ENCODE measurements around the gene ARHGAP27.
"Not testable (repeated sequence)": the region's sequence is repeated elsewhere in the genome, so short reads cannot be mapped to it uniquely, and the experiment has no call there.

The ARHGAP27 gene

DNA sequence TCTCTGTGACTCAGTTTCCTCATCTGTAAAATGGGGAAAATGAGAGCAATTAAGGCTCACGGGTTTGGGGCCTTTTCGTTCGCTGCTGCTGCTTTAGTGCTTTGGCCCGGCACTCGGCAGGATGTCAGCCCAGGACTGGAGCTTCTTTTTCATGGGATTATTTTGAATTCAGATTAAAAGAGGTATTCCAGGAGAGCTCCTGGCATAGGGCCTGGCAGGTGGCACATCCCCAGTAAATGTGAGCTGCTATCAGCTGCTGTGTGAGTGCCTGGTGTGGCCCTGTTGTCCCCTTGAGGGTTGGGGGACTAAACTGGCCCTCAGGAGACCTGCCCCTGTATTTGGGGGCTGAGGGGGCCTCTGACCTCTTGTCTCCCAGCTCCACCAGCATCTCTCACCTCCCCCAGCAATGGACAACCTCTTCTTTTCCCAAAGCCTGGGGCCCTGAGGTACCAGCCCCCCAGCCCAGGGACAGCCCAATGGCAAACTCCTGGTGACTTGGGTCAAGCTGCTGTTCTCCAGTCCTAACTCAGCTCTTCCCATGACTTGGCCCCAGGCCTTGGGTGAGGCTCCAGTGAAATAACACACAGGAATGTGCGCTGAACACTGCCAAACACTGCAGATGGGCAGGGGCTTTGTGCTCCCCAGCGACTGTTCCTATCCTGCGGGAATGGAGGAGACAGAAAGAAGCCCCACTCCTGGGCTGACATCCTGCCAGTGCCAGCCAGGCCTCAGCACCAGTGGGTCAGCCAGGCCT lies 14.4 kb upstream of the ARHGAP27 start:
- not testable (repeated sequence) for DNase-seq

DNA sequence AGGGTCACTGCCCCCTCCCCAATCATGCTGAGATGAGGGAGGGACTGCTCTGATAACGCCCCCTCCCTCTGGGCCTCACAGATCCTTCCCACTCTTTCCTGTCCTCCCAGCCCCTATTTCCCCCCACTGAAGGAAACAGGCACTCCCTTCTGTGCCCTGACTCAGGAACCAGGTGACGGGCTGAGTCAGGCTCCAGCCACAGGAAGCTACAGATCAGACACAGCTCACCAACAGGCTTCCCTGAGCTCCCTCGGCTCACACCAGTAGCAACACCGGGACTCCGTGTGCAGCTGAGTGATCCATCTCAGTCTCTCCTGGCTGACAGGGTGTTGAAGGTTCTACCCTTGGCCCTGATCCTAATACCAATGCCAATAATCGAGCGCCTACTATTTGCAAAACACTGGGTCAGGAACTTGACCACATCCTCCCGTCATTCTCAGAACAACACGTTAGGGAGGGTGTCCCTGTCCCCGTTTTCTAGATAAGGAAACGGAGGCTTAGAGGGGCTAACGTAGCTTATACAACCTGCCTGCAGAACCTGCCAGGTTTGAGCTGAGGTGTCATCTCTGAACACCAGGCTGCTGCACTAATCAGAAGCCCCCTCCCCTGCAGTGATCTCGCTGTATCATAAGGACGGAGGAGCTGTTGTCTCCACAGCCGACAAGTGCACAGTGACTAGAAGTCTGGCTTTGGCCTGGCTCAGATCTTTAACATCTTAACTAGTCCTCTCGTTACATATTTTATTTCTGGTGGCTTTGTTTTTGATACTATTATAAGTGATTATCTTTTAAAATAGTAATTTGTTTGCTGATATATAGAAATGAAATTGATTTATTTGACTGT lies 13.5 kb upstream of the ARHGAP27 start:
- not testable (repeated sequence) for DNase-seq

DNA sequence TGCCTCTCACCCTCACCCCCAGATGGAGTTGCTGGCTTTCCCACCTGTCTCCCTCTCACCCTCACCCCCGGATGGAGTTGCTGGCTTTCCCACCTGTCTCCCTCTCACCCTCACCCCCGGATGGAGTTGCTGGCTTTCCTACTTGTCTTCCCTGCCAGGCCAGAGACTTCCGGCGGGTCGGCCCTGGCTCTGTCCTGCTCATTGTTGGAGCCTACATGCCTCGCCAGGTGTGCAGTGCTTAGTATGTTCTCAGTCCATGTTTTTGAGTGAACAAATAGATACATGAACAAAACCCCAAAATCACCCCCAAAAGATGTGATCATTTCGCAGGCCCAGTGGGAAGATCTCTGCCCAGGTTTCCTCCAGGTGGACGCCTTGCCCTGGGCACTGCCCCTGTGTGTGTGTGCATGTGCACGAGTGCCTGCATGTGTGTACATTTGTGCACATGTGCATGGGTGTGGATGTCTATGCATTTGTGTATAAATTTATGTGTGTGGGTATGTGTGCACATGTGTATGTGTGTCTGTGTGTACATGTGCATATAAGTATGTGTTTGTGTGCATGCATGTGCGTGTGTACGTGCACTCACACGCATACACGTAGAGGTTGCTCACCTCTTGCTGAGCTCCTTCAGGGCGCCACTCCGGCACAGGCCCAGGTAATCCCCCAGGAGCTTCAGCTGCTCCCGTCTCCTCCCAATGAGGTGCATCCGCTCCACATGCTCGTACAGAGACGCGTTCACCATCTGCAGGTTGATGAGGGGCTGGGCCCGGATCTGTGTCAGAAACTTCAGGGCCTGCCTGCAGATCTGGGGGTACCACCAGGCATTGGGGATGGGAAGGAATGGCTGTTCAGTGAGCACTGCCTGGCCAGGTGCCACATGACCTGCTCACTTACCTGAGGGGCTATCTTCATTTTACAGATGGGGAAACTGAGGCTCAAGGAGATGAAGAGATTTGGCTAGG lies 12.5 kb upstream of the ARHGAP27 start:
- DNase-seq = not testable (repeated sequence)

DNA sequence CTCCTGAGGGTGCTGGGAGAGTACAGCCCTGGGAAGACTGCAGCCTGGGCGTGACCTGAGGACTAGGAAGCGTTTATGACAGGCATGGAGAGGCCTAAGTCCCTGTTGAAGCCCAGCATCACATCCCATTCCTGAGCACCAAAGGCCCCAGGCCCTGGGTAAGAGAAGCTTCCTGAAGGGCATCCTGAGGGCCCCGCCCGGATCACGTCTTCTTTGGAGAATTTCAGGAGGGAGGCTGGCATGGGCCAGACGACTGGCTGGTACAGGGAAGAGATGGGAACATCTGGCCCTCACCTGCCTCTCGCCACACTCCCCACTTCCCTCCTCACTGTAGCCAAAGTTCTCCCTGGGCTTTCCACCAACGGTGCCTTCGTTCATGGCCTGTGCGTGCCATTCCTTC lies 11.6 kb upstream of the ARHGAP27 start:
- not testable (repeated sequence) for DNase-seq

DNA sequence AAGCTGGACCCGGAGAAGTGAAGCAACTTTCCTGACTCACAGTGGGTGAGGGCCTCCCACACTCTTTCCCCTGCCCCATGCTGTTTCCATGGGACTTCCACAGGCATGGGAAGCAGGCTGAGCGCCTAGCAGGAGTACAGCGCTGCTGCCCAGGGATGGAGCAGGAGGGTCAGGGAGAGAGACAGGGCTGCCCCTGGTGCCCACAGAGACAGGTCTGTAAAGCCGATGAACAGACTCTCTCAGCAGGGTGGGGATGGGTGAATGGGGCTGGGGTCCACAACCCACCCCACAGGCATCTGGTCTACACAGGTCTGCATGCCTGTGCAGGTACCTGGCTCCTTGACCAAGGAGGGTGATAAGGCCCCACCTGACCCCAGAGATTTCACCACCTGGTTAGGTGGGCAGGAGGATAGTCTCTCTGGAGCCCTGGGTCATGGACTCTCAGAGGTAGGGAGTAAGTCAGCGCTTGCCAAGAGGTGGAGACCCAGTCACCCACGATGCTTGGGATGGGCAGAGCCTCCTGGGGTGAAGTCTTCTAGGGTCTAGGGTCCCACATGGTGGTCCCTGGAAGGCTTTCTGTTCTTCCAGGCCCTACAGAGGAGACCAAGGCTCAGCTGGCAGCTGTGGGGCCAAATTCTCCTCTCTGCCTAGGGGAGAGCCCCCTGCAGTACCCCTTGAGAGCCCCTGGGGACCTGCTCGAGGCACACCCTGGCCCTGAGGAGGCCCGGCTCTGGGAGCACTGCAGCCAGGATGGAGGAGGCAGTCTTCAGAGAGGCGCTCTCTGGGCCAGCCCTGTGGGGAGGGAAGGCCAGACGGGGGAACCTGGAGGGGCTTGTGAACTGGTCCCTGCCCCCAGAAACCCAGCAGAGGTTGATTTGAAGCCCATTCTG lies 10.9 kb upstream of the ARHGAP27 start:
- DNase-seq = not testable (repeated sequence)

DNA sequence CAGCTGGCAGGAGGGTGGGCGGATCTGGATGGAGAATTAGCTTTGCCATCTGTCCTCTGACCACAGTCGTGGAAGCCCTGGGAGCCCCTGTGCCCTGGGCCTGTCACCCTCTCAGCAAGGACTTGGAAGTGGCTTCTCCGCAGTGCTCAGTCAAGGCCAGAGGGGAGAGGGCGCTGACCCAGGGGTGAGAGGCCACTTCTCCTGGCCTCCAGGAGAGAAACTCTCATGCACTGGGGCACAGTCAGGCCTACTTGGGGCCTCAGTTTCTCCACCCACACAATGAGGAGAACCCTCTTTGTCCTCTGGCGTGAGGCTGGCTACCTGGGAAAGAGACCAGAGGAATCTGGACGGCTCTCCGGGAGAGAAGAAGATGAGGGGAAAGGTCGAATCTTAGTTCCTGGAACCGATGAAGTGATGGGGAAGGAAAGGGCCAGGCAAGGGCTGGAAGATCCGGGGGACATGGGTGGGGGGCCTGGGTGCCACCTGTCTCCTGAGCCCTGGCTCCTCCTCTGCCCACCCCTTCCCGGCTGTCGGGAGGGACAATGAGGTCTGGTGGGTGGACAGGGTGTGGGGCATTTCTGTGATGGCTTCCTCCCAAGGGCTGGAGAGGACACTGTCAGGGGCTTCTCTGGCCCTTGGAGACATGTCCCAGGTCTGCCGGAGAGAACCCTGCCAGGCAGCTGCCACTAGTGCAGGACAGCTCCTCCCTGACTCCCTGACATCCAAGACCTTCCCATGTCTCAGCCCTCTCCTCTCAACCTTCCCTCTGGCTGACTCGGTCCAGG lies 9.0 kb upstream of the ARHGAP27 start:
- DNase-seq = peak in 1 of 2 experiments; percentile 49

DNA sequence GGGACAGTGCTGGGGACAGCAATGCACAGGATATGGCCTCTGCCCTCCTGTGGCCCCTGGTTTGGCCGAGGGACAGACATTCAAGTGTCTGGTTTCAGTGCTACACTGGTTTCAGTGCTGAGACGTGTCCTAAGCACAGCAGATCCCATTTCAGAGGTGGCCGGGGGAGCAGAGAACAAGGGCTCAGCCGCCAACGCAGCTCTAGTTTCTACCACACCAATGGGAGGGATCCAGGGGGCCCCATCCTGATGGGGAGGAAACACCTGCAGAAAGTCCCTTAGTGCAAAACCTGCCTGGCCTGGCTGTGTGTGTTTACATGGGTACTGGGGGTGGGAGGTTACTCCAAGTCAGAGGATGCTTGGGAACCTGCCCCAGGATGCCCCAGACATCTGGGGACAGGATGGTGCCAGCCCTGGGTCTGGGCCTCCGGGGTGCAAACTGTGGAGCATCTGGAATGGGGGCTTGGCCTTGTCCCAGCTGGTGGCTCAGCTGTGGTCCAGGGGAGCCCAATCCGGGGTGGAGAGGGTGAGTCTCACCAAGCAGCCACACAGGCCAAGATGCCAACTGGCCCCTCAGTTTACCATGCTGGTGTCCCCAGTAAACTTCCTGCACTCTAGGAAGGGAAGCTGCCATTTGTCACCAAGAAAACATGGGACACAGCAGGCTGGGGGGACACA lies 8.3 kb upstream of the ARHGAP27 start:
- DNase-seq = peak in 1 of 2 experiments; percentile 38

DNA sequence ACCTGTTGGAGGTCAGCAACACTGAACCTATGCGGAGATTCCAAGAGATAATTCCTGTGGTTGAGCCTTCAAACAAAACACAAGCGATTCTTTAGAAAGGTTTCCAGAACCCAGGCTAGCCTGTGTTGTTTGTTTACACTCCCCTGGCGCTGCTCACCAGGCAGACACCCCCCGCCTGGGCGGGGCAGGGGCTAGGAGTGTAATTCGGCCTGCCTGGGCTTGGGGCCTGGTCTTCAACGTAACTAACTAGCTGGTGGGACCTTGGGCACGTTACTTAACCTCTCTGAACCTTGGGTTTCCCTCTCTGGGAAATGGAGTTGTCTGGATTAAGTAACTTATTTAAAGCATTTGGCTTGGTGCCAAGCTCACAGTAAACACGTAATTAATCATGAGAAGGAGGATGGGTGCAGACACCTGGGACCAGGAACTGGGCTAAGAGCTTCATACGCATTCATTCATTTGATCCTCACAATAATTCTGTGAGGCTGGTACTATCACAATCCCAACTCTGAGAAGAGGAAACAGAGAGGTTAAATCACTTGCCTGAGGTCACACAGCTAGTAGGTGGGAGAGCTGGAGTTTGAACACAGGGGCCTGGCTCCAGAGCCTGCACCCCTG lies 7.6 kb upstream of the ARHGAP27 start:
- DNase-seq = peak in 1 of 2 experiments; percentile 26

DNA sequence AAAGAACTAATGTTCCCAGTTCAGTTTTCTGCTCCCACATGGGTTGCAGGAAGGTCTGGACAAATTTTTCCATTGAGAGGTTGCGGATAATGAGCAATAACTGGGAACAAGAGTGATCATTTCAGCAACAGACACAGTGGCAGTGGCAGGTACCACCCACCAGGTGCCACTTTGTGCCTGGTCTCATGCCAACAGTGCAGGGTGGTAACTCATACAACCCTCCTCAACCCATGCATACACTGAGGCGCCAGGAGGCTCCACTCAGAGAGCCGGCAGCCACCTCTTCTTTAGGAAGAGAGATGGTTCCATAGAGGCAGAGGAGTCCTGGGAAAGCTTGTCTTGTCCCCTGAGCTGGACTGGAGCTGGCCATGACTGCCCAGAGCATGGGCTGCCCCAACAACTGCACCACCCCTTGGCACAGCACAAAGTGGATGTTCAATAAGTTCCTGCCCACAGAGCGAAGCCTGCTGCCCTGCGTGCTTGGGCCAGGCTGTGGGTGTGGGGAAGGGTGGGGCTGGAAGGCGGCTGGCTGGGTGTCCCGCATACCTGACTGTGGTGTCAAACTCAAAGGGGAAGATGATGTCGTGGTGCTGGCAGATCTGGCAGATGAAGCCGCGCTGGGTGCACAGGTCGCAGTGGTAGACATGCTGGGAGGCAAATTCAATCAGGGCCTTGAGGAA lies 6.4 kb upstream of the ARHGAP27 start:
- DNase-seq = no peak

DNA sequence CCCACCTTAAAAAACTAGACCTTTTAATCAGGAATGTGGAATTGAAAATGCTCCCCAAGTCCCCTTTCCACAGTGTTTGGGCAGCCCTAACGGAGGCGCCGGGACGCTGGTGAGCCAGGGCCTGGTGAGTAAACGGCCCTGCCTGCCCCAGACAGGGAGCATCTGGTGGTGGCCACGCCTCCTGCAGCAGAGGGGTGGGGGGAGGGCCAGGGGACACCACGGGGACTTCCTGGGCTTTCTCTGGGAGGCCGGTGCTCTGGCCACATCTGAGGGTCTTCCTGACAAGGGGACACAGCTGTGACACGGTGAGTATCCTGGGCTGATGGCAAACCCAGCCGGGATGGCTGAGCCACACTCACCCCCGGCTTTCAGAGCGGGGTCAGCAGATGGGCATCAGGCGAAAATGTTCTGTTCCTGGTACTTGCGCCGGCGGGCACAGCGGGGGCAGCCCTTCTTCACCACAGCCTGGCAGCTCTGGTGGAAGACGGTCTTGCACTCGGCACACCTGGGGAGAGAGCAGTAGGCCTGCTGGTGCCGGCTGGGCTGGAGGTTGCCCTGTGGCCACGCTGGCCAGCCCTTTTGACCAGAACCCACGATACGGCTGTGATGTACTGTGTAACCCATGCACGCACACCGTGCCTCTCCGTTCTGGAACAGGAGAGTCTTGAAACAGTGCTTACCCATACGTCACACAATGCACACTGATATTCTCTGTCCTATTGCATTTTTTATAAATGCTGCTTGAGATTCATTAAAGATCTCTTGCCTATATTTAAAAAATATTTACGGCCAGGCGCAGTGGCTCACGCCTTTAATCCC lies 5.0 kb upstream of the ARHGAP27 start:
- no peak for DNase-seq

DNA sequence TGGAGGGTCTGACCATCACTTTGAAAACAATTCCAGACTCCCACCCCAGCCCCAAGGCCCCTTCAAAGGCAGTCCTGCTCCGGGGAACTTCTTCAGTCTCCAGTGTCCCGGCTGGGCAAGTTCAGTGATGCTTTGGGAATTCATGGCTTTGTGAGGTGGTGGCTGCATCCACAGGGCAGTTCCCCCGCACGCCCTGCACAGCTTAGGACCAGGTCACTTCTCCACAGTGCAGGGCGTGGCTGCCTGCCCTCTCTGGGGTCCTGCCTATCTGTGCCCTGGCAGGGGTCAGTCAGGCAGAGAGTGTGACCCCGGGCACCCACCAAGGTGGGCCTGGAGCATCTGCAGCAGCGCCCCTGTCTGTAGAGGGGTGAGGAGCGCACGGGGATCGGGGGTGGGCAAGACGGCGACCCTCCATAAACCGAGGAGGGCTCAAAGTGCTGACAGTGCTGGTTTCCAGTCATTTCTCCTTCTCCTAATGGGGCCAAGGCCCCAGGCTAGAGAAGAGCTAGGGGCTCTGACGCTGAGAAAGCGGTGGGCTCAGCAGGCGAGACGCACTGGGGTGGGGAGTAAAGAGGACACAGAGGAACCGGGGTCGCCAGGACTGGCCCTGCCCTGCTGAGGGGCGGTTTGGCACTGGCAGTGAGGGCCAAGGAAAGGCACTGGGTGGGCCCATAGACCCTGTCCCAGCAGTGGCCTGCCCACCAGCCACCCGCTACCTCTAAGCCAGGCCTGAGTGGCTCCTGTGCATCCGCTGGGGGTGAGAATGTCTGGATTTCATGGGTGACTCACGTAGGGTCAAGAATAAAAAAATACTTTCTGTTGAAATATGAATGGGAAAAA lies 4.2 kb upstream of the ARHGAP27 start:
- DNase-seq = no peak

DNA sequence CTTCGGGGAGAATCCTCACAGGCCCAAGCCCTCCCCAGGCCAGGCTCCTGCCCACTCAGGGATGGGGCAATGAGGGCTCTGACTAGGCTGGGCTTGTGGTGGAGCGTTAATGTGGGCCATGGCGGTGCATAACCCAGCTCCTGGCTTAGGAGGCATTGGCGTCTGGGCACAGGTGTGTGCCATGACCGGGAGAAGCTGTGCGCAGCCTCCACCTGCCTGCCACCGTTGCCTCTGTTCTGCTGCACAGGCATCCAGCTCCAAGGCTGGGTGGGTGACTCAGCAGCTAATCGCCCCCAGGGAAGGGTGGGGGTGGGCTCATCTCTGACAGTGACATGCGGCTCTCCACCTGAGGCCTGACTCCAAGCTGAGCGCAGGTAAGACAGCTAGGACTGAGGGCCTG lies 3.5 kb upstream of the ARHGAP27 start:
- DNase-seq = no peak

DNA sequence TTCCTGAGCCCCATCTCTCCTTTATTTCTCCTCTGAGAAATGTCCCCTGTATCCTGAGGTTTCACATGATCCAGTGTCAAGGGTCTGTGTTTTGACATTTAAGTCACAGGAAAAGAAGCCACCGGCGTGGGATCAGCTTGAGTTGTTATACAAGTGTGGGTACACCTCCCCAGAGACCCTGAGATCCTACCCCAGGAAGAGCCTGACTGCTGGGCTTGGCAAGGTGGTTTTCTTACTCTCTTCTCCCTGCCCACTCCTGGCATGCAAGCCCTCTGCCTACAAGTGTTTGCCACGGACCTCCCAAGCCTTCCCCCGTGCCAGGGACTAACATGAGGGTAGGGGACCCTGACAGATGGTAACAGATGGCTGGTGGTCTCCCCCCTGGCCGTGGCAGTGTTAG lies 2.8 kb upstream of the ARHGAP27 start:
- peak; percentile 40 to 68 for DNase-seq

DNA sequence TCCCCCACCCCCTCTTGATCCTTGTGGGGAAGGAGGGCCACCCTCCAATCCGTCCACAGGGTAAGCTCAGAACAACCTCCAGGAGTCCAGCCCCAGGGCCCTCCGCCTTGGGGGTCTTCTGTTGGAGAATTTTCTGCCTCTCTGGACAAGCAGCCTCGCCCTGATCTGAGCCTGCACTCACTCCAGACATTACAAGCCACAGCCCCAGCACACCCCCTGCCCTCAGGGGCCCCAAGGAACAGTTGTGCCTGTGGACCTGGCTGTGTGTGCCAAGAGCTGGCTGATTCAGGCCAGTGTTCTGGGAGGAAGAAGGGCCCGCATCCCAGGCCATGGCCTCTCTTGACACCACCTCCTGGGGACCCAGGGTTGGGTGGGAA lies 477 bp upstream of the ARHGAP27 start:
- no peak for DNase-seq

DNA sequence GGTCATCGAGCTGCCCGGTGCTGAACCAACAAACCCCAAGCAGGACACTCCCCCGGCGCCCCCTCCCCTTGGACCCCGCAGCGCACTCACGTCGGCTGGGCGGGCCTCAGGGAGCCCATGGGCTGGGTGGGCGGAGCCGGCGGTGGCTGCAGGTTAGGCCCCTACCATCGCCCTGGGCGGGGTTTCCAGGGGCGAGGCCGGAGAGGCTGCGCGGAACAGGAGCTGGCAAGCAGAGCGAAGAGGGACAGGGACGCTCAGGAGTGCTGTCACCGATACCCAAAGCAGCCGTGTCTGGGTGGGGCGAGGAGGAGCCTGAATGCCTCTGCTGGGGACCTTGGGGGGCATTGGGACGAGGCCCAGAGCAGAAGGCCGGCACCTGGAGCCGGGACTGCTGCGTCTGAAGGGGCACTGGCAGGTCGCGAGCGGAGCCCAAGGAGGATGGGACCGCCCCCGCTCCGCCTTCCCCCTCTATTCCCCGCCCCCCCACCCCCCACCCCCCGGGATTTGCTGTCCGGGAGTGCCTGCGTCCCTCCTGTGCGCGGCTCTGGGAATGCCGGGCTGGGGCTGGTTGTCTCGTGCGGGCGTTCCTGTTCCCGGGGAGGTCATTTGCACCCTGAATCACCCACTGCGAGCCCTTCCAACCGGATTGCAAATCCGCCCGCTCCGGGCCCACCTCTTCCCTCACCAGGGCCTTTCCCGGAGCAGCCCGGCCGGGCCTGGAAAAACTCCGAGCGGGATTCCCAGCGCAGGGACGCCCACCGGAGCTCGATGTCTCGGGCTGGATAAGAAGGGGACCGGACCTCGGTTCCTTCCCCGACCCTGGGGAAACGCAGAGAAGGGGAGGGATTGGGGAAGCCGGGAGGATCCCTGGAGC lies 902 bp downstream of the ARHGAP27 start:
- DNase-seq = peak; percentile 36 to 67

DNA sequence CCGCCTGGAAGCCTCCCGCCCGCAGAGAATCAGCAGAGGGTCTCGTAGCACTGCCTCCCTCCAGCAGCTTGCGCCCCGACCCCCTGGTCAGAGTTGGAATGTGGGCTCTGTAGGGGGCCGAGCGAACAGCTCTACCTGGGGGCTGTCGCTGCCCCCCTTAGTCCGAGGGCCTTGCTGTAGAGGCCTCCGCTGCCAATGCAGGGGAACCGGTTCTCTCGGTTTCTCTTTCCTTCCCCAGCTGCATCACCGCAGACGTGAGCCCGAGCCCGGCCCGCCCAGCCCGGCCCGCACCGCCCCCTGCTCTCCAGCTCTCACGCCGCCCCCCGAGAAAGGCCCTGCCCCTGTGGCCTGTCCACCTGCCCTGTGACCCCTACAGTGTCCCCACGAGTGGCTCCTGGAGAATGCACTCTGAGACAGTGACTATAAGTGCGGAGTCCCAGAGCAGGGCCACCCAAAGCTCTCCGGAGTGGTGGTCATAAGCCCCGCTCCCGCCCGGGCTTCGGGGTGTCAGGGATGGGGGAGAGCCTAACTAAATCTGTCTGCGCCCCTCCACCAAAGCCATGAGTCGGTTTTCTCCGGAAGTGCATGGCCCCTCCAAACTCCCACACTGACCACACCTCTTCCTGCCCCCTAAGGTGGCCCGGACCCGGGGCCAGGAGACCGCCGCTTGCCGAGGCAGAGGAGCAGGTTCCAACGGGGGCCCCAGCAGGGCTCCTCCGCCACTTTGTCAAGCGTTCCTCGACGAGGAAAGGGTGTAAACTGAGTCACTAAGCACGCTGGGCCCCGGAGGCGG lies 1.7 kb downstream of the ARHGAP27 start:
- DNase-seq = no peak

Measured in NCI-H524 (cell line).